ENCODE measurements around the gene CABCOCO1.

- TF ChIP-seq GATA2 (IDR thresholded peaks at IDR 0.05; ENCODE audit: low read depth, low read length) (no peak), GATA3 (IDR thresholded peaks at IDR 0.05; ENCODE audit: low read depth, low read length) (no peak)
These were observed 45.1 kb upstream of the CABCOCO1 start for GRCh38 chr10:61617586-61617985.

Data from SH-SY5Y (cell line).